Glutamatergic neuron (in vitro differentiated cells): Measurements from ENCODE around the gene ATRNL1. TPM values are rescaled to one million over a fixed set of nuclear protein-coding genes. Genes with fewer than 3 reads are reported as not detected.

Source experiments
- DNase-seq: peaks from one replicate; pipeline ENCODE4 v3.0.0; 2022
- H3K27ac Mint-ChIP-seq: one replicate; pipeline ENCODE4 v1.8.0; 2020; ENCODE audit warnings: mild to moderate bottlenecking, mixed read lengths, inconsistent platforms; ENCODE audit not compliant: unreplicated experiment
- H3K27me3 Mint-ChIP-seq: one replicate; pipeline ENCODE4 v1.8.0; 2020; ENCODE audit warnings: mild to moderate bottlenecking, moderate library complexity, mixed read lengths, inconsistent platforms; ENCODE audit not compliant: unreplicated experiment
- H3K36me3 Mint-ChIP-seq: one replicate; pipeline ENCODE4 v1.8.0; 2020; ENCODE audit warnings: mild to moderate bottlenecking, mixed read lengths, inconsistent platforms; ENCODE audit not compliant: unreplicated experiment
- H3K4me1 Mint-ChIP-seq: one replicate; pipeline ENCODE4 v1.8.0; 2020; ENCODE audit warnings: mild to moderate bottlenecking, low read depth, mixed read lengths, inconsistent platforms; ENCODE audit not compliant: unreplicated experiment
- H3K4me3 Mint-ChIP-seq: one replicate; pipeline ENCODE4 v1.8.0; 2020; ENCODE audit warnings: mild to moderate bottlenecking, mixed read lengths, inconsistent platforms; ENCODE audit not compliant: unreplicated experiment
- H3K9me3 Mint-ChIP-seq: one replicate; pipeline ENCODE4 v1.8.0; 2020; ENCODE audit warnings: mild to moderate bottlenecking, moderate library complexity, mixed read lengths, inconsistent platforms; ENCODE audit not compliant: unreplicated experiment
- CTCF ChIP-seq: fragments of 200-600 bp; sonication (generic); IDR thresholded peaks from one replicate; pipeline ENCODE4 v1.5.0; 2021; ENCODE audit not compliant: partially characterized antibody, unreplicated experiment
- total RNA-seq: library from RNA; stranded (reverse); fragmentation: NEBNext Ultra II Directional; extraction: Animal tissue kit (Norgen Biotek cat#: 25700); gene quantifications from one replicate; pipeline ENCODE4 v1.2.1, GENCODE V29; 2021; ENCODE audit not compliant: unreplicated experiment

Gene ATRNL1
- total RNA-seq, 1 donor from 2014 or later: 35.9 TPM

DNA sequence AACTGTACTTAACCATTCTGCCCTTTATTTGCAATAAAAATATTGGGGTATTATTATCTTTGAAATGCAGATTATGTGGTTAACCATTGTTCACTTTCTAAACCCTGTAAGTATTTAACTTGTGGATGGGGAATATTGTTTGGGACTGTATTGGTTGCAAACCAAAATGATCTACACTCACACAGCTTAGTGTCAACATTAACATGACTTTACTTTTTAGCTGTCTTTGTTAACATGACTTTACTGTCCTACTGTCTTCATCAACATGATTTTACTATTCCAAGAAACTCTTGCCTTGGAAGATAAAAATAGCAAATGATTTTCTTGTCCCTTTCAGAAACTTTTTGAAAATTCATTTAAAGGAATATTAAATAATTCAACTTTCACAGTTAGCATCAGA, 708.3 kb downstream of the ATRNL1 start:
- H3K27ac Mint-ChIP-seq: no peak overlapping the region
- H3K4me3 Mint-ChIP-seq: no peak overlapping the region

DNA sequence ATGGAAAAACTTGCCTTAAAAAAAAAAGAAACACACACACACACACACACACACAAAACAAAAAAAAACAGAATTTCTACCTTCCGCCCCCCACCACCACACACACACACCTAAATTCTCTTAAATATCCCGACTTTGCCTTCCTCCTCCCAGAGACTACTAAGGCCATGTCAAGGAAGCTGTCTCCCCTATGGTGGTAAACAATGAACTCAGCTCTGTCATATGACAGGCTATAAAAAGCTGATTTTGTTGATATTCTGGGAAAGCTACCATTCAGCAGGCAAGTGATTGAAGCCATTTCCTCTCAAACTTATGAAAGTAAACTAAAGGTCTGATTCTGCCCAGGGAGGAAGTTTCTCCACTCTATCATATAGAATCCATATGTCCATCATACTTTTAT, 708.8 kb downstream of the ATRNL1 start:
- no peak for DNase-seq
- no peaks in the 10 kb centered on the region for H3K36me3 Mint-ChIP-seq
- no peaks in the 10 kb centered on the region for H3K27me3 Mint-ChIP-seq
- no peaks in the 10 kb centered on the region for H3K4me1 Mint-ChIP-seq
- TF ChIP-seq CTCF: no peak
- no peaks in the 10 kb centered on the region for H3K9me3 Mint-ChIP-seq
- H3K4me3 Mint-ChIP-seq: no peak overlapping the region
- no peak overlapping the region for H3K27ac Mint-ChIP-seq

More for the DNA sequence above, 708.3 kb downstream of the ATRNL1 start:
- H3K36me3 Mint-ChIP-seq: peaks cover 1% of the 10 kb centered on the region
- H3K4me1 Mint-ChIP-seq: no peaks in the 10 kb centered on the region
- no peak for TF ChIP-seq CTCF
- no peaks in the 10 kb centered on the region for H3K9me3 Mint-ChIP-seq
- no peaks in the 10 kb centered on the region for H3K27me3 Mint-ChIP-seq
- no peak for DNase-seq

DNA sequence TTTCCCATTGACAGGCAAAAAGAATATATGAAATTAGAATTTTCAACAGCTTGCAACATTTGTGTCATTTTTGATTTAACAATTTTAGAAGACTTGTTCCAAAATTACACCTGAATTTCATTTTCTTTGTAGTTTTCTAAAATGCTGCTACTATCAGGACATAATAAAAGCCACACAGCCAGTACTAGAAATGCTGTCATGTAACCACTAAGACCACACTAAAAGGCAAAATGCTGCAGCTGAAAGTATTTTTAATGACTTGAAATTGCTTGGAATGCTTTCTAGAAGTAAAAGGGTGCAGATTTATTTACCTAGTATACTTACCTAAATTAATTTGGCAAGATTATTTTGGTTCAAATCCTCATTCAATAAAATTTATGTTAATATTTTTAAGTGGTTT, 709.7 kb downstream of the ATRNL1 start:
- no peaks in the 10 kb centered on the region for H3K9me3 Mint-ChIP-seq

DNA sequence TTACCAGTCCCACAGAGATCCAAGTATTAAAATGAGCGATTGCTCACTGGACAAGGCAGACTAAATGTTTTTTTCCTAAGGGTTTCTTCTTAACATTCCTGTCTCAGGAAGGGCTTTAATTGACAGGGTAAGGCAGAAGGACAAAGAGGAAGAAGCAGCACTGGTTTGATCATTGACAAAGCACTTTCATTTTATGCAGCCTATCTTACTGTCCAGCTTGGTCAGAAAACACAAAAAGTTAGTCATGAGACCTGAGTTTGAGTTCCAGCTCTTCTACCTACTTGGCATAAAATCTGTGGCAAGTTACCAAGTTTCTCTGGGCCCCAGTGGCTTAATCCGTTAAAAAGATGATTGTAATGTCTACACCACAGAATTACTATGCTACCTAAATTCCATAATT, 721.4 kb downstream of the ATRNL1 start:
- H3K4me3 Mint-ChIP-seq: no peak overlapping the region
- no peaks in the 10 kb centered on the region for H3K27me3 Mint-ChIP-seq
- TF ChIP-seq CTCF: no peak
- peaks cover 6% of the 10 kb centered on the region for H3K36me3 Mint-ChIP-seq
- H3K9me3 Mint-ChIP-seq: no peaks in the 10 kb centered on the region
- no peak overlapping the region for H3K27ac Mint-ChIP-seq
- DNase-seq: no peak
- no peaks in the 10 kb centered on the region for H3K4me1 Mint-ChIP-seq

More for the DNA sequence above, 709.7 kb downstream of the ATRNL1 start:
- no peaks in the 10 kb centered on the region for H3K4me1 Mint-ChIP-seq
- no peaks in the 10 kb centered on the region for H3K36me3 Mint-ChIP-seq
- TF ChIP-seq CTCF: no peak
- H3K27ac Mint-ChIP-seq: no peak overlapping the region
- H3K27me3 Mint-ChIP-seq: no peaks in the 10 kb centered on the region
- no peak overlapping the region for H3K4me3 Mint-ChIP-seq
- no peak for DNase-seq

GRCh38 chr10:115818012-115818411, 724.8 kb downstream of the ATRNL1 start:
- no peak for DNase-seq
- peaks cover 22% of the 10 kb centered on the region for H3K36me3 Mint-ChIP-seq
- H3K4me3 Mint-ChIP-seq: no peak overlapping the region
- peaks cover 4% of the 10 kb centered on the region for H3K9me3 Mint-ChIP-seq
- no peak for TF ChIP-seq CTCF
- no peak overlapping the region for H3K27ac Mint-ChIP-seq
- no peaks in the 10 kb centered on the region for H3K4me1 Mint-ChIP-seq
- H3K27me3 Mint-ChIP-seq: no peaks in the 10 kb centered on the region
